ENCODE results near the gene NKX2-4.

NKX2-4 gene

GRCh38 chr20:21397341-21398108 lies at the start of gene NKX2-4:
Gene NKX2-4 (minus strand): TSS chr20:21397526. CDS start chr20:21397399, 127 bp downstream.
- Histone ChIP-seq H3K79me2 (no peaks in the 10 kb centered on the region), H3K27ac (no peak within 1 kb of the TSS), H2AFZ (no peak within 1 kb of the TSS), H3K4me2 (ENCODE audit: low read length) (no peak within 1 kb of the TSS), H3K36me3 (ENCODE audit: control insufficient read depth, insufficient read depth, low read length) (peaks cover 4% of the 10 kb centered on the region), H3K9me3 (ENCODE audit: control insufficient read depth, low read length) (no peaks in the 10 kb centered on the region), H3K4me3 (ENCODE audit: low read depth, low read length) (no peak within 1 kb of the TSS), H3K4me1 (no peaks in the 10 kb centered on the region), H3K9ac (no peak within 1 kb of the TSS), H3K27me3 (ENCODE audit: control insufficient read depth, insufficient read depth, low read length) (peaks cover 13% of the 10 kb centered on the region)
- TF ChIP-seq, protein P1, sequence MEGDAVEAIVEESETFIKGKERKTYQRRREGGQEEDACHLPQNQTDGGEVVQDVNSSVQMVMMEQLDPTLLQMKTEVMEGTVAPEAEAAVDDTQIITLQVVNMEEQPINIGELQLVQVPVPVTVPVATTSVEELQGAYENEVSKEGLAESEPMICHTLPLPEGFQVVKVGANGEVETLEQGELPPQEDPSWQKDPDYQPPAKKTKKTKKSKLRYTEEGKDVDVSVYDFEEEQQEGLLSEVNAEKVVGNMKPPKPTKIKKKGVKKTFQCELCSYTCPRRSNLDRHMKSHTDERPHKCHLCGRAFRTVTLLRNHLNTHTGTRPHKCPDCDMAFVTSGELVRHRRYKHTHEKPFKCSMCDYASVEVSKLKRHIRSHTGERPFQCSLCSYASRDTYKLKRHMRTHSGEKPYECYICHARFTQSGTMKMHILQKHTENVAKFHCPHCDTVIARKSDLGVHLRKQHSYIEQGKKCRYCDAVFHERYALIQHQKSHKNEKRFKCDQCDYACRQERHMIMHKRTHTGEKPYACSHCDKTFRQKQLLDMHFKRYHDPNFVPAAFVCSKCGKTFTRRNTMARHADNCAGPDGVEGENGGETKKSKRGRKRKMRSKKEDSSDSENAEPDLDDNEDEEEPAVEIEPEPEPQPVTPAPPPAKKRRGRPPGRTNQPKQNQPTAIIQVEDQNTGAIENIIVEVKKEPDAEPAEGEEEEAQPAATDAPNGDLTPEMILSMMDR (IDR thresholded peaks at IDR 0.05), result no peak

DNA sequence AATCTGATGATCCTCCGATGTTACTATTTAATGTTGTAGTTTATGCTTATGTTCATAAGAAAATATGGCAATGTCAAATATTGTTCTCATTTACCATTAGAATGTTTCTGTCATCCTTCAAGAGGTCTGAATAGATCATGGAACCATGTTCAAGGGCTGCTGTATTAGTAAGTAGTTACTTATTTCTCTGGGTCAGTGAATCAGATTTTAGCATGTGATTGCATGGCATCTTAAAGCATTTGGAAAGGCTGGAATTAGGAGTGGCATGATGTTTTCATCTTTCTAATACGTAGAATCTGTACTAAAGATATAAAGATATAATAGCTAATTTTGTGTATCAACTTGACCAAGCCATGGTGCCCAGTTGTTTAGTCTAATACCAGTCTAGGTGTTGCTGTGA lies 40.5 kb upstream of the NKX2-4 start:
- no peaks in the 10 kb centered on the region for H3K4me1 ChIP-seq
- no peaks in the 10 kb centered on the region for H3K9me3 ChIP-seq (ENCODE audit: control insufficient read depth, low read length)
- TF ChIP-seq, protein P1 (IDR thresholded peaks at IDR 0.05), result no peak
- no peaks in the 10 kb centered on the region for H3K36me3 ChIP-seq (ENCODE audit: control insufficient read depth, insufficient read depth, low read length)
- H3K4me2 ChIP-seq (ENCODE audit: low read length), result no peak overlapping the region
- H2AFZ ChIP-seq, result no peak overlapping the region
- H3K4me3 ChIP-seq (ENCODE audit: low read depth, low read length), result no peak overlapping the region
- no peaks in the 10 kb centered on the region for H3K79me2 ChIP-seq
- H3K27ac ChIP-seq, result no peak overlapping the region
- no peak overlapping the region for H3K9ac ChIP-seq
- H3K27me3 ChIP-seq (ENCODE audit: control insufficient read depth, insufficient read depth, low read length), result no peaks in the 10 kb centered on the region

DNA sequence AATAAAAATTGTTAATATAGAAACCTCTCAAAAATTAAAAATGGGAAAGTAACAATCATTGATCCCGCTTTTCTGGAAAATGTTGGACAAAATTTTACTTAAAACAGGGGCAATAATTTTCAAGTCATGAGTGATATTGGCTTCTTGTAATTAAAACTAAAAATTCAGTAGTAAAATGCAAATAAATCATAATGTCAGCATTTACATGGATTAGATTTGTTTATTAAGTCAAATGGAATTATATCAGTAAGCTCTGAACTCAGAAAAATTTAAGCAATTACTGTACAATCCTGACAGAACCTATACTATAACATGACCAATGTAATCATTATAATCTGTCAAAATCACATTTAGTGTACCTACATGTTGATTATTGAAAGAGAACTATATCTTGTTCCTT lies 39.9 kb upstream of the NKX2-4 start:
- Histone ChIP-seq H3K9ac (no peak overlapping the region), H3K4me2 (ENCODE audit: low read length) (no peak overlapping the region), H2AFZ (no peak overlapping the region), H3K4me3 (ENCODE audit: low read depth, low read length) (no peak overlapping the region), H3K27ac (no peak overlapping the region), H3K79me2 (no peaks in the 10 kb centered on the region), H3K36me3 (ENCODE audit: control insufficient read depth, insufficient read depth, low read length) (no peaks in the 10 kb centered on the region), H3K27me3 (ENCODE audit: control insufficient read depth, insufficient read depth, low read length) (no peaks in the 10 kb centered on the region), H3K4me1 (no peaks in the 10 kb centered on the region), H3K9me3 (ENCODE audit: control insufficient read depth, low read length) (no peaks in the 10 kb centered on the region)
- TF ChIP-seq, protein P1 (IDR thresholded peaks at IDR 0.05), result no peak

DNA sequence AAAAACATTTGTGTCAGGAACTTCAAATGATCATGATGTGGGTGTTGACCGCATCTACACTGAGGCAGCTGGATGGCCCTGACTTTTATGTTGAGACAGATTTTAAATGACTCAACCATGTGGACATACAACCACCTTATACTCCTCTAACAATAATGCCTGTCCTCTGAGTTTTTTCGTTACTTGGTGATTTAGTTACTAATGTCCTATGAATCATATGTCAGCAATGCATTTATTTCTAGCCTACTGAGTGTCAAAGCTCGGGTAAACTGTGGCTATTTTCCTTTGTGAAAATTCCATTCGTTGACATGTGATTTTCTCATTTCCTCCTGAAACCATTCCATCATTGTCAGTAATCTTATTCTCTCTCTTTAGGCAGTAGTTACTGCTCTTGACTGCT lies 38.9 kb upstream of the NKX2-4 start:
- H3K4me2 ChIP-seq (ENCODE audit: low read length), result no peak overlapping the region

More for the DNA sequence above, 38.9 kb upstream of the NKX2-4 start:
- Histone ChIP-seq H3K36me3 (ENCODE audit: control insufficient read depth, insufficient read depth, low read length) (no peaks in the 10 kb centered on the region), H3K27ac (no peak overlapping the region), H3K79me2 (no peaks in the 10 kb centered on the region), H2AFZ (no peak overlapping the region), H3K9ac (no peak overlapping the region), H3K4me1 (no peaks in the 10 kb centered on the region), H3K27me3 (ENCODE audit: control insufficient read depth, insufficient read depth, low read length) (no peaks in the 10 kb centered on the region), H3K4me3 (ENCODE audit: low read depth, low read length) (no peak overlapping the region), H3K9me3 (ENCODE audit: control insufficient read depth, low read length) (no peaks in the 10 kb centered on the region)
- TF ChIP-seq, protein P1 (IDR thresholded peaks at IDR 0.05), result no peak

All from parathyroid adenoma (tissue), 2 donors.